ENCODE data around the gene IFRD2.

The IFRD2 gene, protein sequence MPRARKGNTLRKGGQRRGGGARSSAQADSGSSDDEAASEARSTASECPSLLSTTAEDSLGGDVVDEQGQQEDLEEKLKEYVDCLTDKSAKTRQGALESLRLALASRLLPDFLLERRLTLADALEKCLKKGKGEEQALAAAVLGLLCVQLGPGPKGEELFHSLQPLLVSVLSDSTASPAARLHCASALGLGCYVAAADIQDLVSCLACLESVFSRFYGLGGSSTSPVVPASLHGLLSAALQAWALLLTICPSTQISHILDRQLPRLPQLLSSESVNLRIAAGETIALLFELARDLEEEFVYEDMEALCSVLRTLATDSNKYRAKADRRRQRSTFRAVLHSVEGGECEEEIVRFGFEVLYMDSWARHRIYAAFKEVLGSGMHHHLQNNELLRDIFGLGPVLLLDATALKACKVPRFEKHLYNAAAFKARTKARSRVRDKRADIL

GRCh38 chr3:50292159-50293078, at the start of gene IFRD2:
Gene IFRD2 (minus strand): TSS chr3:50292429. CDS start chr3:50292274, 155 bp downstream.
- peak; percentile 99 for DNase-seq (ENCODE audit: low spot score)

GRCh38 chr3:50341537-50341936, 49.3 kb upstream of the IFRD2 start:
- no peak for DNase-seq (ENCODE audit: low spot score)

- DNase-seq (ENCODE audit: low spot score): no peak
These were observed 48.5 kb upstream of the IFRD2 start, which contains the start of gene RASSF1 for GRCh38 chr3:50340448-50341329. Gene RASSF1 (minus strand): TSS chr3:50340836. CDS start chr3:50340805, 31 bp downstream.

GRCh38 chr3:50340147-50340447, 47.9 kb upstream of the IFRD2 start:
- DNase-seq (ENCODE audit: low spot score): no peak

DNA sequence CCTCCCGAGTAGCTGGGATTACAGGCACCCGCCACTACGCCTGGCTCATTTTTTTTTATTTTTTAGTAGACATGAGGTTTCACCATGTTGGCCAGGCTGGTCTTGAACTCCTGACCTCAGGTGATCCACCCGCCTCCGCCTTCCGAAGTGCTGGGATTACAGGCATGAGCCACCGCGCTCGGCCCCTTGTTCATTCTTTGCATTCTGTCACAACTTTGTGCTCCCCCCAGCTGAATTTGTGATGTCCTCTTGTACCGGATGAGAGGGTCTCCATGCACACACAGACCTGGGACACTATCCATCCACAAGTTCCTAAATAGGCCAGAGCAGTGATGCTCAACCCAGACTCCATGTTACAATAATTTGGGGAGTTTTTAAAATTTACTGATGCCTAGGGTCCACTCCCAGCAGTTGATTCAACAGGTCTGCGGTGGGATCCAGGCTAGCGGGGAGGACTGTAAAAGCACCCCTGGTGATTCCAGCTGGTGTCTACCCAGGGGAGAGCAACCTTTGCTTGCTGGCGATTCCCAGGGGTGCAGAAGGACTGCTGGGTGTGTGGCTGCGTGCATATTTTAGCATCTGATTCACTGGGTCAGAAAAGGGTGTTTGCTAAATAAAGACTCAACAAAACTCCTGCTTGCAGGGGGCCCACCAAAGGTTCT, 47.4 kb upstream of the IFRD2 start:
- DNase-seq (ENCODE audit: low spot score): no peak

GRCh38 chr3:50338965-50339364, 46.7 kb upstream of the IFRD2 start:
- no peak for DNase-seq (ENCODE audit: low spot score)

DNA sequence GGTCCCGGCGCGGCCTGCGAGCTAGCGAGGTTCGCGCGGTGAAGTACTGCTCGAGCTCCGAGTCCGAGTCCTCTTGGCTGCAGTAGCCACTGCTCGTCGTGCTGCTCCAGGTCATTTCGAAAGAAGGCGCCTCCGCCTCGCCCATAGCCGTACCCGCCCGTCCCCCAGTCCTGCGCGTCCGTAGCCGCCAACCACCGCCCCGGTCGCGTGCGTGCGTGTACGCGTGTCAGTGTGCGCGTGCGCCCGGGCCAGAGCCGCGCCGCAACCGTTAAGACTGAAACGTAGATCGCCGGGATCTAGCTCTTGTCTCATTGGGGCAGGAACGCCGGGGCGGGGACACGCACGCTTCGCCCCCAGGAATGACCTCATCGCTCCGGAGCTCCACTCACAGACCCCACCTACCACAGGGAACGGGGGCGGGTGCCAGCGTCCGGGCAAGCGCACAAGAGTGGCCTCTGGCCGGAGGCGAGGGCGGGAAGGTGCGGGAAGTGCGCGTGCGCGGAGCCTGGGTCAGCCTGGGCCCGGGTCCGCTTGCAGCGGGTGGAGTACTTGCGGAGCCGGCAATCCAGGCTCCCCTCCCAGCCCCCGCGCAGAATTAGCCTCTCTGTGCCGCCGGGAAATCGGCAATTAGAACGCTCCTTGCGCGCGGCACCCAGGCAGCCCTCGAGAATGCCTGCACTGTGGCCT, 45.1 kb upstream of the IFRD2 start:
- peak; percentile 99 for DNase-seq (ENCODE audit: low spot score)

- DNase-seq (ENCODE audit: low spot score): no peak
These were observed 44.4 kb upstream of the IFRD2 start for GRCh38 chr3:50336452-50337174.

DNA sequence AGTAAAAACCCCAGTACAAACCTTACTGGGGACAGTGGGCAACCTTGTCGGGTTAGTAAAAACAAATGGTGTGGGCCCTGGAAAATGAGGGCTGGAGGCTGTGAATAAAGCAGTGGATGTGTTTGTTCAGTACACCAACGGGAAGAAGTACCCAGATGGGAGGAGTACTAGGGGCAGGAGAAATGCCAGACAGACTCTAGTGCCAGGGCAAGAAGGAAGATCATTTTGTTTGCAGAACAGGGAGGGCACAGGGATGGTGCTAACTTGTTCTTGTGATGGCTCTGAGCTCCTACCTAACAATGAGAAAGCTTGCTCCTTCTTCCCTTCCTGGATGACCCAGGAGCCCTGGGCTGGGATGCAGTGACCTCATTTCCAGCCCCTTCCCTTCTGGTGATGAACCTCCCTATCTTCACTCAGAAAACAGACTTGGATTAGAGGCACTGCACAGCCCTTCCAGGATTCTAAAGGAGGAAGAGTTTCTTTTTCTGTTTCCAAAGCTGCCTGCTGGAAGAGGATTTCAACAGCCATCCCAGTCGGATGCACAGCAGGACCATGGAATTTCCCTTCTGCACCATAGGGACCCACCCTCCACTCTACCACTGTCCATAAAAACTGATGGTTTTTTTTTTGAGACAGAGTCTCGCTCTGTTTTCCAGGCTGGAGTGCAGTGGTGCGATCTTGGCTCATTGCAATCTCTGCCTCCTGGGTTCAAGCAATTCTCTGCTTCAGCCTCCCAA, 42.3 kb upstream of the IFRD2 start:
- DNase-seq (ENCODE audit: low spot score): no peak

DNA sequence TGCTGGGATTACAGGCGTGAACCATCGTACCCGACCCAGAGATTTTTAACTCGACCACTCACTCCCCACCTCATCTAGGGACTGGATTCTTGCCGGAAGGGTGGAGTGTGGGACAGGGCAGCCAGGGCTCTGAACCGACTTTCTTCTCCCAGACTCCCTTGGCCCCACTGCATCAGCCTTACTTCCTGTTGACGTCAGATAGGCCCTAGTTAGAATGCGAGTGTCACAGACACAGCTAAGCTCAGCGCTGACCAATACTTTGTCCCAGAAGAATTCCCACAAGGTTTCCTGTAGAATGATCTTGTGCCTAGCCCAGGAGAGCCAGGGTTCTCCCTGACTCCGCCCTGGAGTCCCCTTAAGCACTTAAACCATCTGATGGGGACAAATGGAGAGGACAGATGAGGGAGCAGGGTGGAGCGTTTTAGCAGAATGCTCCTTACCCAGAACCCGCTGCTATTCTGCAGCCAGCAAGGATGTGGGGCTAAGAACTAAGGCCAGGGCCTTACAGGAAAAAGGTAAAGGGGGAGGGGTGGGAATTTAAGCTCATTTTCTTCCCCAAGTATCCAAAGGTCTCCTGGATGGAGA, 41.6 kb upstream of the IFRD2 start:
- DNase-seq (ENCODE audit: low spot score): no peak

GRCh38 chr3:50331364-50331907, 39.2 kb upstream of the IFRD2 start:
- no peak for DNase-seq (ENCODE audit: low spot score)

- no peak for DNase-seq (ENCODE audit: low spot score)
These were observed 38.1 kb upstream of the IFRD2 start for GRCh38 chr3:50330330-50330729.

- peak; percentile 99 for DNase-seq (ENCODE audit: low spot score)
These were observed 35.9 kb upstream of the IFRD2 start, which contains the start of gene TUSC2 for GRCh38 chr3:50327943-50328691. Gene TUSC2 (minus strand): TSS chr3:50328223. CDS start chr3:50328099, 124 bp downstream.

DNA sequence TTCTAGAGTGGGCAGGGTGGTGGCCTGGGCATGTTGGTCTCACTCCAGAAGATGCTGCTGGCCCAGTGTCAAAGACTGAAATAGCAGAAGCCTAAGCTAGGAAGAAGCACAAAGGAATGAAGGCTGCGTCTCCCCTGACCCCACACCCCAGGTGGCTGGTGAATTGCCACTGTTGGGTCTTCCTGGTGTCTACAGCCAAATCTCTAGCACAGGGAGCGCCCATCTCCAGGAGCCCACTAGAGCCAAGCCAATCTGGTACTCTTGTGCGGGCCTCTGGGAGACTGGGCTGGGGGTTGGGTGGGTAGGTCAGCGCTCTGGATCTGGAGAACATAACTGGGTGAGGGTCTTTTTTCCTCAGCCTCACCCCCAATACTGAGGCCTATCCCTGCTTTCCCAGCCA, 34.9 kb upstream of the IFRD2 start:
- no peak for DNase-seq (ENCODE audit: low spot score)

DNA sequence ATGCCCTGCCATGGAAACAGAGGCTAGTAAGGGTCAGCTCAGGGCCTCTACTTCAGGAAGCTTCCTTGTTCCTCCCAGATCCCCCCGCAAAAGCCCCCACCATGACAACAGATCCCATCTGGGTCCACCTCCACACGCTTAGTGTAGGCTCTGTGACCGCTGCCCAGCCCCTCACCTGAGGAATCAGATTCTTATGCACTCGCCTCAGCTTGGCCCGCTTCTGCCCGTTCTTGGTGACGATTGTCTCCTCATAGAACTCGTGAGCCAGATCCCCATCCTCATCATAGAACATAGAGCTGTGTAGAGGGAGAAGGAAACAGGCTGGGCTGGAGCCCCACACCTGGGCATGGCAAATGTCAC, 33.9 kb upstream of the IFRD2 start:
- DNase-seq (ENCODE audit: low spot score): no peak

GRCh38 chr3:50325497-50326181, 33.4 kb upstream of the IFRD2 start:
- DNase-seq (ENCODE audit: low spot score): no peak

DNA sequence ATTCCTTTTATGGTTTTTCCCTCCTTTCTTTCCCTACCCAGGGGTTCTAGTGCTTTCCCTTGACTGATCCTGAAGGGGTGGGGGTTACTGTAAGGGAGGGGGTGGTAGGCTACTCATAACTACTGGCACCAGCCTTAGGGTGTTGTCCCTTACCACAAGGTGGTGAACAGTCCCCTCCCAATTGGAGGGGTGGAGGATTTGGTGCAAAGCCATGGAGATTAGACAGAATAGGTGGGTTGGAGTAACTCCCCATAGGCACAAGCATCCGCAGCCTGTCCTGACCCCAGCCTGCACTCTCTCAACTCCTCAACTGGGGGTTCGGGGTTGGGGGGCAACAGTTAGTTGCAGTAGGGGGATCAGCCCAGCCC, 32.9 kb upstream of the IFRD2 start:
- DNase-seq (ENCODE audit: low spot score): no peak
